ENCODE results near the gene DENND5B.

The DENND5B gene

DNA sequence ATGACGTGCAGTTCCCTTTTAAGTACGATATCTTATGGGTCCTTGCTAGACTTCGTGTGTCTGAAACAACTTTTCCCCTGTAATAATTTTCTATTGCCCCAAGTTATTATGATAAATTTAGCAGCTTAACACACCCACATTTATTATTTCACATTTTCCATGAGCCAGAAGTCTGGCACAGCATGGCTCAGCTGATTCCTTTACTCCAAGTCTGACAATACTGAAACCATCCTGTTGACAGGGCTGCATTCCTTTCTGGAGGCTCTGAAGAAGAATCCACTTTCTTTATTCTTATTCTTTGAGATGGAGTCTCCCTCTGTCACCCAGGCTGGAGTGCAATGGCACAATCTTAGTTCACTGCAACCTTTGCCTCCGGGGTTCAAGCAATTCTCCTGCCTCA, 80.9 kb downstream of the DENND5B start:
- WGBS (ENCODE audit: extremely low coverage, insufficient coverage, insufficient read length) = no CpG with 5 or more reads among the region's 4 CpGs
- H2AK5ac ChIP-seq (ENCODE audit: low read length) = no peak overlapping the region
- H2BK120ac ChIP-seq (ENCODE audit: insufficient read depth, low read length, poor library complexity) = no peak overlapping the region
- H4K91ac ChIP-seq (ENCODE audit: low read depth, low read length) = no peak overlapping the region
- H3K4me2 ChIP-seq (ENCODE audit: low read length) = no peak overlapping the region
- no peak overlapping the region for H4K8ac ChIP-seq (ENCODE audit: low read depth, low read length)
- no peak overlapping the region for H3K23ac ChIP-seq (ENCODE audit: low read length)
- H3K18ac ChIP-seq (ENCODE audit: low read length) = no peak overlapping the region
- H3K4me3 ChIP-seq (ENCODE audit: low read depth, low read length) = no peak overlapping the region
- no peak overlapping the region for H3K27ac ChIP-seq (ENCODE audit: low read depth, low read length)
- no peak overlapping the region for H3K14ac ChIP-seq (ENCODE audit: low read length)
- H4K12ac ChIP-seq (ENCODE audit: low read depth, low read length) = no peak overlapping the region
- no peak overlapping the region for H2BK12ac ChIP-seq (ENCODE audit: low read length)
- peaks cover 14 to 20% of the 10 kb centered on the region in 2 experiments for H3K4me1 ChIP-seq (ENCODE audit: control insufficient read depth in 1 of 2, insufficient read depth in 2 of 2, low read length in 2 of 2)
- H3K79me1 ChIP-seq (ENCODE audit: low read length) = peaks cover 9% of the 10 kb centered on the region
- H2BK5ac ChIP-seq (ENCODE audit: low read depth, low read length, poor library complexity) = no peak overlapping the region
- no peak overlapping the region for H2AFZ ChIP-seq (ENCODE audit: insufficient read depth, low read length, poor library complexity)
- H3K36me3 ChIP-seq (ENCODE audit: control insufficient read depth in 1 of 2, insufficient read depth in 2 of 2, low read length in 2 of 2) = peaks cover 2% of the 10 kb centered on the region in 2 experiments
- H3K9me3 ChIP-seq (ENCODE audit: insufficient read depth, low read depth, low read length) = peaks cover 3% of the 10 kb centered on the region
- H3K9ac ChIP-seq (ENCODE audit: low read length) = no peak overlapping the region
- no peak overlapping the region for H3K4ac ChIP-seq (ENCODE audit: low read depth, low read length)
- H3K27me3 ChIP-seq (ENCODE audit: insufficient read depth, low read length) = no peaks in the 10 kb centered on the region
- H3K79me2 ChIP-seq (ENCODE audit: control insufficient read depth, insufficient read depth, low read length, poor library complexity) = no peaks in the 10 kb centered on the region
- no peak for DNase-seq

DNA sequence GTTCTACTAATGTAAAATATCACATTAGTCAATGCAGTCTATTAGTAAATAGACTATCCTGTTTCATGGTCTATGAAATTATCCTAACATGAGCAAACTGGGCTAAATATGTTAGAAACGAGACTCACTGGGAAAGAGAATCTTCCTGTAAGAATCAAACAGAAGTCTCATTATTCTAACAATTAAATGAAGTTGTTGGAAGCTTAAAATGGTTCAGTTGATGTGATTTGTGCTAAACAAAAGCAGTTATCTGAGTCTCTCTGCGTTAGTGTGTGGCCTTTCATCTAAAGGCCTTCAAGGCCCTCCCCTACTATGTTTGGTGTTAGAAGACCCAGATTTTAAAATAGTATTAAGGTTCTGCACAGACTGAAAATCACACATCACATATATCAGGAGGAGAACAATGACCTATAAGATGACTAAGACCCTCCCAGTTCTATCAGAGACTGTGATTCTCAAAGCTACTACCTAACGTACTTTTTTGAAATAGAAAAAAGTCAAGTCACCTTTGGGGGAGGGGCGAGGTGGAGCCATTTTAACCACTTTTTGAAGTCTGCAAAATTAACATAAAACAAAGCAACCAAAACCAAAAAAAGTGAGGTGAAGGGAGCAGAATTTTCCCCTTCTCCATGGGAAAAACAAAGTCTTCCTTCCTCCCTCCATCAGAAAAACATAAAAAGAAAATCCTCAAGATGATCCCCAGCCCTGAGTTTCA, 82.3 kb downstream of the DENND5B start:
- Histone ChIP-seq H3K4me2 (ENCODE audit: low read length) (no peak overlapping the region), H3K4me1 (ENCODE audit: control insufficient read depth in 1 of 2, insufficient read depth in 2 of 2, low read length in 2 of 2) (peaks cover 14 to 20% of the 10 kb centered on the region in 2 experiments), H3K9me3 (ENCODE audit: insufficient read depth, low read depth, low read length) (peaks cover 3% of the 10 kb centered on the region), H3K14ac (ENCODE audit: low read length) (no peak overlapping the region), H2BK12ac (ENCODE audit: low read length) (peak overlapping the region; percentile 96), H4K8ac (ENCODE audit: low read depth, low read length) (no peak overlapping the region), H3K27me3 (ENCODE audit: insufficient read depth, low read length) (no peaks in the 10 kb centered on the region), H3K79me1 (ENCODE audit: low read length) (peaks cover 9% of the 10 kb centered on the region), H4K91ac (ENCODE audit: low read depth, low read length) (no peak overlapping the region), H4K12ac (ENCODE audit: low read depth, low read length) (no peak overlapping the region), H3K79me2 (ENCODE audit: control insufficient read depth, insufficient read depth, low read length, poor library complexity) (no peaks in the 10 kb centered on the region), H3K4me3 (ENCODE audit: low read depth, low read length) (no peak overlapping the region), H2AK5ac (ENCODE audit: low read length) (no peak overlapping the region), H3K36me3 (ENCODE audit: control insufficient read depth in 1 of 2, insufficient read depth in 2 of 2, low read length in 2 of 2) (no peaks in the 10 kb centered on the region), H3K9ac (ENCODE audit: low read length) (no peak overlapping the region), H2BK5ac (ENCODE audit: low read depth, low read length, poor library complexity) (no peak overlapping the region), H3K18ac (ENCODE audit: low read length) (no peak overlapping the region), H3K27ac (ENCODE audit: low read depth, low read length) (no peak overlapping the region), H2BK120ac (ENCODE audit: insufficient read depth, low read length, poor library complexity) (no peak overlapping the region), H3K23ac (ENCODE audit: low read length) (no peak overlapping the region), H2AFZ (ENCODE audit: insufficient read depth, low read length, poor library complexity) (no peak overlapping the region), H3K4ac (ENCODE audit: low read depth, low read length) (no peak overlapping the region)
- WGBS (ENCODE audit: extremely low coverage, insufficient coverage, insufficient read length) = no CpG with 5 or more reads among the region's 4 CpGs
- no peak for DNase-seq

DNA sequence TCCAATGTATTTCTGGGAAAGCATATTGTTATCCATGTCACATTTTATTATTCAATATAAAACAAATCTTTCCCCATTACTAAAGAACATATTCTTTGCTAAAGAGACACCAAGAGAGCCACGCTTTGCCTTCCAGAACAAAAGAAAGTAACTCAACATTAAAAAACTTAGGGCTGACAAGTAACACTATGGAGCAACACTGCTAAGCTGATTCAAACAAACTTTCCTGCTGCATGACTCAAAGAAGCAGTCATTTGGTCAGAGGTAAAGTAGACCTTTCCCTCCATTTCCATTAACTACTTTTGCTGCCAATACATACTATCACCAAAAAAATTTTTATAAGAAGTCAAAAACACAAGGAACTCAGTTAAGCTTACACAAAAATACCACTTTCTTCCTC, 83.0 kb downstream of the DENND5B start:
- Histone ChIP-seq H3K36me3 (ENCODE audit: control insufficient read depth in 1 of 2, insufficient read depth in 2 of 2, low read length in 2 of 2) (no peaks in the 10 kb centered on the region), H3K9me3 (ENCODE audit: insufficient read depth, low read depth, low read length) (peaks cover 3% of the 10 kb centered on the region), H3K14ac (ENCODE audit: low read length) (no peak overlapping the region), H3K27me3 (ENCODE audit: insufficient read depth, low read length) (no peaks in the 10 kb centered on the region), H4K12ac (ENCODE audit: low read depth, low read length) (no peak overlapping the region), H3K4ac (ENCODE audit: low read depth, low read length) (no peak overlapping the region), H3K9ac (ENCODE audit: low read length) (no peak overlapping the region), H3K23ac (ENCODE audit: low read length) (no peak overlapping the region), H2BK5ac (ENCODE audit: low read depth, low read length, poor library complexity) (no peak overlapping the region), H3K79me2 (ENCODE audit: control insufficient read depth, insufficient read depth, low read length, poor library complexity) (no peaks in the 10 kb centered on the region), H3K18ac (ENCODE audit: low read length) (no peak overlapping the region), H3K79me1 (ENCODE audit: low read length) (peaks cover 9% of the 10 kb centered on the region), H4K8ac (ENCODE audit: low read depth, low read length) (no peak overlapping the region), H3K4me1 (ENCODE audit: control insufficient read depth in 1 of 2, insufficient read depth in 2 of 2, low read length in 2 of 2) (peaks cover 14 to 20% of the 10 kb centered on the region in 2 experiments), H2AK5ac (ENCODE audit: low read length) (no peak overlapping the region), H2BK12ac (ENCODE audit: low read length) (no peak overlapping the region), H4K91ac (ENCODE audit: low read depth, low read length) (no peak overlapping the region), H3K27ac (ENCODE audit: low read depth, low read length) (no peak overlapping the region), H3K4me2 (ENCODE audit: low read length) (no peak overlapping the region), H3K4me3 (ENCODE audit: low read depth, low read length) (no peak overlapping the region), H2BK120ac (ENCODE audit: insufficient read depth, low read length, poor library complexity) (no peak overlapping the region), H2AFZ (ENCODE audit: insufficient read depth, low read length, poor library complexity) (no peak overlapping the region)
- no CpG with 5 or more reads among the region's 1 CpG for WGBS (ENCODE audit: extremely low coverage, insufficient coverage, insufficient read length)
- peak in 1 of 2 donors; percentile 17 for DNase-seq

GRCh38 chr12:31506515-31507306, 84.2 kb downstream of the DENND5B start:
- Histone ChIP-seq H4K8ac (ENCODE audit: low read depth, low read length) (peak overlapping the region; percentile 42), H3K79me2 (ENCODE audit: control insufficient read depth, insufficient read depth, low read length, poor library complexity) (no peaks in the 10 kb centered on the region), H3K9ac (ENCODE audit: low read length) (no peak overlapping the region), H3K4me3 (ENCODE audit: low read depth, low read length) (no peak overlapping the region), H4K91ac (ENCODE audit: low read depth, low read length) (peak overlapping the region; percentile 85), H3K79me1 (ENCODE audit: low read length) (peaks cover 9% of the 10 kb centered on the region), H2BK12ac (ENCODE audit: low read length) (peak overlapping the region; percentile 82), H3K9me3 (ENCODE audit: insufficient read depth, low read depth, low read length) (peaks cover 3% of the 10 kb centered on the region), H4K12ac (ENCODE audit: low read depth, low read length) (no peak overlapping the region), H2BK120ac (ENCODE audit: insufficient read depth, low read length, poor library complexity) (peak overlapping the region; percentile 85), H3K14ac (ENCODE audit: low read length) (no peak overlapping the region), H2AFZ (ENCODE audit: insufficient read depth, low read length, poor library complexity) (no peak overlapping the region), H3K27me3 (ENCODE audit: insufficient read depth, low read length) (no peaks in the 10 kb centered on the region), H3K23ac (ENCODE audit: low read length) (no peak overlapping the region), H3K4ac (ENCODE audit: low read depth, low read length) (peak overlapping the region; percentile 39), H3K27ac (ENCODE audit: low read depth, low read length) (peak overlapping the region; percentile 92), H3K4me2 (ENCODE audit: low read length) (no peak overlapping the region), H2AK5ac (ENCODE audit: low read length) (no peak overlapping the region), H3K4me1 (ENCODE audit: control insufficient read depth in 1 of 2, insufficient read depth in 2 of 2, low read length in 2 of 2) (peaks cover 14 to 20% of the 10 kb centered on the region in 2 experiments), H3K18ac (ENCODE audit: low read length) (no peak overlapping the region), H2BK5ac (ENCODE audit: low read depth, low read length, poor library complexity) (peak overlapping the region; percentile 54), H3K36me3 (ENCODE audit: control insufficient read depth in 1 of 2, insufficient read depth in 2 of 2, low read length in 2 of 2) (no peaks in the 10 kb centered on the region)
- no CpG with 5 or more reads among the region's 9 CpGs for WGBS (ENCODE audit: extremely low coverage, insufficient coverage, insufficient read length)
- peak in 1 of 2 donors; percentile 68 for DNase-seq
